Measurements from ENCODE around the gene CORO2B.

CORO2B gene, protein sequence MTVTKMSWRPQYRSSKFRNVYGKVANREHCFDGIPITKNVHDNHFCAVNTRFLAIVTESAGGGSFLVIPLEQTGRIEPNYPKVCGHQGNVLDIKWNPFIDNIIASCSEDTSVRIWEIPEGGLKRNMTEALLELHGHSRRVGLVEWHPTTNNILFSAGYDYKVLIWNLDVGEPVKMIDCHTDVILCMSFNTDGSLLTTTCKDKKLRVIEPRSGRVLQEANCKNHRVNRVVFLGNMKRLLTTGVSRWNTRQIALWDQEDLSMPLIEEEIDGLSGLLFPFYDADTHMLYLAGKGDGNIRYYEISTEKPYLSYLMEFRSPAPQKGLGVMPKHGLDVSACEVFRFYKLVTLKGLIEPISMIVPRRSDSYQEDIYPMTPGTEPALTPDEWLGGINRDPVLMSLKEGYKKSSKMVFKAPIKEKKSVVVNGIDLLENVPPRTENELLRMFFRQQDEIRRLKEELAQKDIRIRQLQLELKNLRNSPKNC

DNA sequence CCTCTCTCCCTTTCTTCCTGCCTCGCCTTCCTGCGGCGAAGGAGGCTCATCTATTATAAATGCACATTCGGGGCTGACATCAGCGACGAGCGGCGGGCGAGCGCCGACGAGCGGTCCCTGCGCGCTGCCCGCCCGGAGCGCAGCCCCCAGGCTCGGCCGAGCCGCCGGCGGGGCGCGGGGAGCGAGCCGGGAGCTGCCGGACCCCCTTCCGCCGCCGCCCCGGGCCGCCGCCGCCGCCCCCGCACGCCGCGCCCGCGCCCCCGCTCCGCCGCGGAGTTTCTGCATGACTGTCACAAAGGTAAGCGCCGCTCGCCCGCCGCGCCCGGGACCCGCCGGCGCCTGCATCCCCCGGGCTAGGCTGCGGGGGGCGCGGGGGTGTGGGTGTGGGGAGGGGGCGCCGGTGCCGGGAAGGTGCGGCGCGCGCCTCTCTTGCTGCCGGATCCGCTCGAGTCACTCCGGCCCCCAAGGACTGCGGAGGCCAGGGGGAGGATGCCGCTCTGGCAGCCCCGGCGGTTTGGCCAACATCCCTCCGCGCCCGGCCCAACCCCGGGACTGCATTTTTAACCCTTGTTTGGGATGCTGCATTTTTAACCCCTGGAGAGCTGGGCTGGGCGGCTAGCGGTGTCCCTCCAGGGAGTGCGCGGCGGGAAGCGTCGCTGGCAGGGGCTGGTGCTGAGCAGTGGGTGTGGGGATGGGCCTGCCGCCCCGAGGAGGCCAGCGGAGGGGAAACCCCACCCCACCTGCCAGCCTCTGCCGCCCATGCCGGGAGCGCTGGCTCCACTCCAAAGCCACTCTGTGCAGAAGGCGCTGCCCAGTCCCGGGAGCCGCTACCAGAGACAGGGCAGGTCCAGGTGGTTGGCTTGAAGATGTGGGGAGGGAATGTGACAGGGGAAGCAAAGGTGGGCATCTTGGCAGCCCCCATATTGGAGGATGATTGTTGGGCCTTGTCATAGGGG lies at the start of gene CORO2B:
Gene CORO2B (plus strand): TSS at position 14 of the 956 bp plus-strand sequence. CDS start 270 bp downstream, at position 284.
- peak within 1 kb of the TSS; percentile 32; the same call in 1 of the 2 replicates for H3K4me3 ChIP-seq (ENCODE audit: low read length)

DNA sequence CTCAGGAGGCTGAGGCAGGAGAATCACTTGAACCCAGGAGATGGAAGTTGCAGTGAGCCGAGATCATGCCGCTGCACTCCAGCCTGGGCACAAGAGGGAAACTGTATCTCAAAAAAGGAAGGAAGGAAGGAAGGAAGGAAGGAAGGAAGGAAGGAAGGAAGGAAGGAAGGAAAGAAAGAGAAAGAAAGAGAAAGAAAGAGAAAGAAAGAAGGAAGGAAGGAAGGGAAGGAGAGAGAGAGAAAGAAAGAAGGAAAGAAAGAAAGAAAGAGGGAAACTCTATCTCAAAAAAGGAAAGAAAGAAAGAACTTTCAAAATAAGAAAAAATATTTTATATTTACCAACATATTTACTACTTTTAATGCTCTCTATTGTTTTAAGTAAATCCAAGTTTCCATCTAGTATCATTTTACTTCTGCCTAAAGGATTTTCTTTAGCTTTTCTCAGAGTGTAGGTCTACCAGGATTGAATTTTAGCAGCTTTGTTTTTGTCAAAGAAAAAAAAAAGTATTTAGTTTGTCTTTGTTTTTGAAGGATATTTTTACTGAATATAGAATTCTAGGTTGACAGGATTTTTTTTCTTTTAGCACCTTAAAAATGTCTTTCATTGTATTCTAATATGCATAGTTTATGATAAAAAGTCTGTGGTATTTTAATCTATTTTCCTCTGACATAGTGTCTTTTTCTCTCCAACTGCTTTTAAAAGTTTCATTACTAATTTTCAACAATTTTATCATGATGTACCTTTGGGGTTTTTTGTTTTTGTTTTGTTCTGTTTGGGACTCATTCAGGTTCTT lies 47.2 kb upstream of the CORO2B start:
- TF ChIP-seq ZNF274 (IDR thresholded peaks at IDR 0.05; ENCODE audit: low read depth, low read length): no peak
- H3K4me3 ChIP-seq (ENCODE audit: low read length): no peak overlapping the region

More for the DNA sequence above, at the start of gene CORO2B:
- no peak for TF ChIP-seq ZNF274 (IDR thresholded peaks at IDR 0.05; ENCODE audit: low read depth, low read length)

DNA sequence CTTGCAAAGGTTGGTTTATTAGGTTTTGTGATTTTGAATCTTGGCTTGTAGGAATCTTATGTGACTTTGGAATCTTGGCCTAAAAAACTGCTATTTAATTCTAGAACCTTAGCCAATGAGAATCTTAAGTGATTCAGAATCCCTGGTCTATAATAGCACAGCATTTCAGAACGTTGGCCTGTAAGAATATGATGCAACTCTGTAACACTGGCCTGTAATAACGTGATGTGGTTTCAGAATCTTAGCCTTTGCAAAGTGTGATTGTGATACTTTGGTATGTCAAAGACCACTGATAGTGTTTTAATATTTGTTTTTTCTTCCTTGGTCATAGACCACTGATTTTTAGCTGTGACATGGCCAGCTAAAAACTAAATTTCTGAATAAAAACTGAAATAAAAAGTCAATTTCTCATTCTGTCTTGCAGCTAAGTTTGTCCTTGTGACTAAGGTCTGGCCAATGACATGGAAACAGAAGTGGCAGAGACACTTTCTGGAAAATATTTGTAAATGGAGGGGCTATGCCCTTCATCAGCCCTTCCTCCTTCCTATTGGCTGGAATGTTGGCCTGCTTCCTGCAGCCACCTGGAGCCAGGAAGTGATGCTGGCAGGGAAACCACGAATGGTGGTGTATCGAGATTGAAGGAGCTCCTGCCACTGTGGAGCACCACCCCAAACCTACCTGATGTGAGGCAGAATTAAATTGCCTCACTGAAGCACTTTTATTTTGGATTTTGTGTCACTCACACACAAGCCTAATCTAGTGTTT lies 42.3 kb upstream of the CORO2B start:
- no peak for TF ChIP-seq ZNF274 (IDR thresholded peaks at IDR 0.05; ENCODE audit: low read depth, low read length)
- H3K4me3 ChIP-seq (ENCODE audit: low read length): no peak overlapping the region

DNA sequence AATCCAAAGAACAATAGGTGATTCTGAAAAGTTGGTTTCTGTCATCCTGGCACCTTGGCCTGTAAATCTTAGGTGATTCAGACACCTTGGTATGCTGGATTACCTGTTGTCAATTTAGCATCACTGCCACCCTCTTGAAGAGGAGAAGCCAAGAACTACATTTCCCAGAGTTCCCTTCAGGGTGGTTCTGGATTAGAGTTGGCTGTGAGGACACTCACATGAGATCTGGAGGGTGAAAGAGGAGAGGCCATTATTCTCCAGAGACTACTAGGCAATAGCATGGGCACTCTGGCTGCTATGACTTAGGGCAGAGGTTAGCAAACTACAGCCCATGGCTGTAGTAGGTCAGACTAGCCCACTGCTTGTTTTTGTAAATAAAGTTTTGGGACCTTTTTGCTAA lies 41.7 kb upstream of the CORO2B start:
- no peak for TF ChIP-seq ZNF274 (IDR thresholded peaks at IDR 0.05; ENCODE audit: low read depth, low read length)
- no peak overlapping the region for H3K4me3 ChIP-seq (ENCODE audit: low read length)

DNA sequence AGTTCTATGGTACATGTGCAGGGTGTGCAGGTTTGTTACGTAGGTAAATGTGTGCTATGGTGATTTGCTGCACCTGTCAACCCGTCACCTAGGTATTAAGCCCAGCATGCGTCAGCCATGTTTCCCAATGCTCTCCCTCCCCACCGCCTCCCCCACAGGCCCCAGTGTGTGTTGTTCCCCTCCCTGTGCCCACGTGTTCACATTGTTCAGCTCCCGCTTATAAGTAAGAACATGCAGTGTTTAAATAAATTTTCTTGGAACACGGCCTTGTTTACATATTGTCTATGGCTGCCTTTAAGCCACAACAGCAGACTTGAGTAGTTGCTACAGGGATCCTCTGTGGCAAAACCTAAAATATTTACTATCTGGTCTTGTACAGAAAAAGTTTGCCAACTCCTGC lies 41.3 kb upstream of the CORO2B start:
- no peak for TF ChIP-seq ZNF274 (IDR thresholded peaks at IDR 0.05; ENCODE audit: low read depth, low read length)

DNA sequence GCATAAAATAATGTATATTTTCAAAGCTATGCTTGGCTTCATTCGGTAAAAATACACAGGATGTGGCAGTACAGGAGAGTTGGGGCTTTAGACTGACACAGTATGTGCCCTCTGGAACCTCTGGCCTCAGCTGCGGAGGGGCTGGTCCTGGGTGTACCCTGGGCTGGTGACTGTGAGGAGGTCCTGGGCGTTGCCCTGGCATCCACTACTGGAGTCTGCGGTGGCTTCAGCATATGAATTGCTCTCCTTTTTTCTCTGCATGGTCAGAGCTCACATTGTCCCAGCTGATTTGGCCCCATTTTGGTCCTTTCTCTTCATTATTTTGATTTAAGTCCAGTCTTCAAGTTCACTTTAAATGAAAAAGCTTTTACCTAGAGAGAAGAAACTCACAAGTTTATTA lies 40.5 kb upstream of the CORO2B start:
- H3K4me3 ChIP-seq (ENCODE audit: low read length): no peak overlapping the region
- TF ChIP-seq ZNF274 (IDR thresholded peaks at IDR 0.05; ENCODE audit: low read depth, low read length): no peak

More for the DNA sequence above, 41.3 kb upstream of the CORO2B start:
- H3K4me3 ChIP-seq (ENCODE audit: low read length): no peak overlapping the region

DNA sequence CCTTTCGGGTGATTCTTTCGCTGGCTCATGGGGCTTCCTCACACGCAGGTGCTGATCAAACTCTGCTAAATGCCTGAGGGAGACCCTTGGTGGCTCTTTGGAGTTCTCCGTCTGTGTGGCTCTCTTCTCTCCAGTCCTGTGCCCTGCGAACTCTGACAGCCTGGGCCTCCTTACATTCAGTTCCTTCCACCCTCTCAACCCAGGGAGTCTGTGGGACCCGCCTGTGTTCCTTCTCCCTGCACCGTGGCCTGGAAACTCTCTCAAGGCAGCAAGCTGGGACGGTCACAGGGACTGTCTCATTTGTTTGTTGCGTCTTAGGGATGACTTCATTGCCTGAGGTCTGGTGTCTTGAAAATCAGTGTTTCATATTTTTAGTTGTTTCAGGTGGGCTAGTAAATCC lies 37.0 kb upstream of the CORO2B start:
- no peak for TF ChIP-seq ZNF274 (IDR thresholded peaks at IDR 0.05; ENCODE audit: low read depth, low read length)
- no peak overlapping the region for H3K4me3 ChIP-seq (ENCODE audit: low read length)

DNA sequence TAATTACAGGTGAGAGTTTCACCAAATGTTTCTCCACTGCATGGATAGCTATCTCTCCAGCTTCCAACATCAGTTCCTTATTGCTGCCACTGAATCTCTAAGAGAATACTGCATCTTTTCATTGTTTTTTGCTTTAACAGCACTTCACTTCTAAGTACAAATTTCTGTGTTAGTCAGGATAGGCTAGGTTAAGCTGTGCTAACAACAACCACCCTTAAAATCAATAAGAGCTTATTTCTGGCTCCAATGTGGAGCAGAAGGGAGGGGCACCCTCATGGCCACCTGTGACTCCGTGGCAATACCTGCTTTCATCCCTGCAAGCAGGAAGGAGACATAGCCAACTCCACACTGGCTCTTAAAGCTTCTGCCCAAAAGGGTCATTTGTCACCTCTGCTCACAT lies 36.4 kb upstream of the CORO2B start:
- no peak for TF ChIP-seq ZNF274 (IDR thresholded peaks at IDR 0.05; ENCODE audit: low read depth, low read length)
- no peak overlapping the region for H3K4me3 ChIP-seq (ENCODE audit: low read length)

DNA sequence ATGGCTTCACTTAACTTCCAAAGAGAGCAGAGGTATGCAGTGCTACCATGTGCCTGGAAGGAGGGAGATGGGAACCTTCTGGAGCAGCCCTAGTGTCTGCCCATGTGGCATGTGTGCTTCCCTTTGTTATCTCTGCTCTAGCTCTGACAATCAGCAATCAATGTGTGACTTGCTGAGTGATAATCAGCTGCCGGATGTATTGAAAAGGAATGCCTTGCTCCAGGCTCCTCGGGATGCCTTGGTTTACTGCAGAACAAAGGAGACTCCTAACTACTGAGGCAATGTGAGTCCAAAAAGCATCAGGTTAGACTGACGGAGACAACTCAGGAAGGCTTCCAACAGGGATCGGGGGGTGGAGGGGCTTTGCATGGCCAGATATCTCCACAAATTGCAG lies 36.0 kb upstream of the CORO2B start:
- TF ChIP-seq ZNF274 (IDR thresholded peaks at IDR 0.05; ENCODE audit: low read depth, low read length): no peak
- no peak overlapping the region for H3K4me3 ChIP-seq (ENCODE audit: low read length)

DNA sequence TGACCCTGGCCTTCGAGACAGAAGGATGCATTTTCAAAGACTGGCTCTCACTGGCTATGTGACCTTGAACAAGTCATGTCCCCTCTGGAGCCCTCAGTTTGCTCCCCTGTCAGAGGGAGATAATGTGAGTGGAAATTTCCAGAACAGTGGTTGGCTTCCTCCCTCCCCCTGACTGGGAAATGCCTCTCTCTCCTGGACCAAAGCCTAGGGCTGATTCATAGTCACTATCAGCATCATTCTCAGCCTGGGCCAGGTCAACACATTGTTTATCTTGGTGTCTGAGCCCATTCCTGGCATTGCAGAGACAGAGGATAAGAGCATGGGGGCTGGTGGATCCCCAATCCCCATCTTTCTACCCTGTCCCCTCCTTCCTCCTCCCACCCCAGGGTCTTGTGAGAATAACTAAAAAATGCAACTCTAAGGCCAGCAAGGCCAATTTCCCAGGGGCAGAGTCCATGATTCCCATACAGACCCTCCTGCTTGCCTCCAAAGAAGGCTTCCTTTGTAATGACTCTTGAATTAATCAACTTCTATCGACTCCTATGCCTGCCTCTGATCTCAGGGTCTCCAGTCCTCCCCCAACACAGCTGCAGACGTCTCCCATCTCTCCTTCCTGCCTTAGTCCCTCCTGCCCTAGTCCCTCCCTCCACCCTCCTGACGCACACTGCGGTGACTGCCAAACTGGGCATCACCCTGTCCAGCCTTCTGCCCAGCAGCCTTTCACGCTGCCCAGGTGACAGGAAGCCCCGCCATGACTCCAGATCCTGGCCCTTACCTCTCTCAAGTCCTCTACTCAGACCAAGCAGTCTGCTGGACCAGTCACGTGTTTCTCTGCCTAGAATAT lies 35.4 kb upstream of the CORO2B start:
- no peak for TF ChIP-seq ZNF274 (IDR thresholded peaks at IDR 0.05; ENCODE audit: low read depth, low read length)

DNA sequence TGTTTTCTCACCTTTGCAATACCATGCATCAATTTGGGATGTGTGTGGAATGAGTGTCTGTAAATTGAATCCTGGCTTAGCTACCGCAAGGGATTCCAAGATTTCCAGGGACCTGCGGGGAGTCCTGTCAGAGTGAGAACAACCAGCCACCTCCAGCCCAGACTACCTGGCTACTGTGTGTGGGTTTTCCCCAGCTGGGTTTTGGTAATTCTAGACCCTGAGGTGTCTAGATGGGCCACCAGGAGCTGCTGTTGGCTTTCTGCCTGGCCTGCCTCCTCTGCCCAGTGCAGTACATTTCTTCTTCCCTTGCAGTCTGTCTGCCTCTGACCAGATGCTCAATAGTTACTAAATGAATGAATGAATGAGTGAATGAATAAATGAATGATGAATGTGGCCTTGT lies 32.5 kb upstream of the CORO2B start:
- H3K4me3 ChIP-seq (ENCODE audit: low read length): no peak overlapping the region
- TF ChIP-seq ZNF274 (IDR thresholded peaks at IDR 0.05; ENCODE audit: low read depth, low read length): no peak

More for the DNA sequence above, 35.4 kb upstream of the CORO2B start:
- H3K4me3 ChIP-seq (ENCODE audit: low read length): no peak overlapping the region

DNA sequence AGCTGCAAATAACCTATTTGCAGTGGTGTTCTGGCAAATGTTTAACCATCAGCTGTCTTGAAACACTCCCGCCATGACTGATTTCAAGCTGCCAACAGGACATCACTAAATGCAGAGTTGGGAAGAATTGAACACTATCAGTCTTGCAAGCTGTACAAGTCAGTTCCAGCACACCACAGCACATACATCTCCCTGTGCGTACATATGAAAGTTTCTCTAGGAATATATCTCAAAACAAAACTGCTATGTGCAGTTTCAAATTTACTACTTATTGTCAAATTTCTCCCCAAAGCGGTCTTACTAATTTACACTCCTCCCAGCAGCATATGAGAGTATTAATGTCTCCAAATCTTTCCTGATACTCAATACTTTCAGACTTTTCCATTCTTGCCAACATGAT lies 30.4 kb upstream of the CORO2B start:
- TF ChIP-seq ZNF274 (IDR thresholded peaks at IDR 0.05; ENCODE audit: low read depth, low read length): no peak
- H3K4me3 ChIP-seq (ENCODE audit: low read length): no peak overlapping the region
